Hepatocyte (in vitro differentiated cells): ENCODE results near the gene OR2T34. TPM values are rescaled to one million over a fixed set of nuclear protein-coding genes. Genes with fewer than 3 reads are reported as not detected.
"Not testable (repeated sequence)": the region's sequence is repeated elsewhere in the genome, so short reads cannot be mapped to it uniquely, and the experiment has no call there.

Experiments
- DNase-seq: peaks from one replicate; pipeline ENCODE4 v3.0.0-alpha.2; 2016; ENCODE audit warnings: low spot score
- H2AFZ ChIP-seq: fragments of 200-600 bp; sonication (generic); 2 replicates; pipeline ENCODE4 v1.6.0; 2016; ENCODE audit warnings: antibody characterized with exemption, mild to moderate bottlenecking
- H3K27ac ChIP-seq: fragments of 200-600 bp; sonication (generic); 2 replicates; pipeline ENCODE4 v1.5.1; 2016; ENCODE audit warnings: mild to moderate bottlenecking
- H3K27me3 ChIP-seq: fragments of 200-600 bp; sonication (generic); 2 replicates; pipeline ENCODE4 v1.6.1; 2016
- H3K36me3 ChIP-seq: fragments of 200-600 bp; sonication (generic); replicated peaks from 2 replicates; pipeline ENCODE4 v1.5.1; 2016; ENCODE audit warnings: low read depth; ENCODE audit not compliant: insufficient read depth
- H3K4me1 ChIP-seq: fragments of 200-600 bp; sonication (generic); 2 replicates; pipeline ENCODE4 v1.5.1; 2016; ENCODE audit warnings: mild to moderate bottlenecking, moderate library complexity; ENCODE audit not compliant: insufficient read depth
- H3K4me2 ChIP-seq: fragments of 200-600 bp; sonication (generic); 2 replicates; pipeline ENCODE4 v1.6.0; 2016
- H3K4me3 ChIP-seq: fragments of 200-600 bp; sonication (generic); 2 replicates; pipeline ENCODE4 v1.5.1; 2016; ENCODE audit warnings: mild to moderate bottlenecking
- H3K79me2 ChIP-seq: fragments of 200-600 bp; sonication (generic); 2 replicates; pipeline ENCODE4 v1.6.0; 2017; ENCODE audit warnings: mild to moderate bottlenecking
- H3K9me2 ChIP-seq: fragments of 200-600 bp; sonication (generic); replicated peaks from 2 replicates; pipeline ENCODE4 v1.6.0; 2017; ENCODE audit warnings: mild to moderate bottlenecking; ENCODE audit not compliant: insufficient read depth
- H3K9me3 ChIP-seq: fragments of 200-600 bp; sonication (generic); 2 replicates; pipeline ENCODE4 v1.5.1; 2016; ENCODE audit warnings: low read depth, mild to moderate bottlenecking
- H4K20me1 ChIP-seq: fragments of 200-600 bp; sonication (generic); 2 replicates; pipeline ENCODE4 v1.6.0; 2016; ENCODE audit warnings: mild to moderate bottlenecking; ENCODE audit not compliant: insufficient read depth, poor library complexity, severe bottlenecking
- WGBS: methylation state at CpG from one replicate; pipeline ENCODE4 v1.1.6; 2016; ENCODE audit warnings: low lambda C conversion rate; ENCODE audit errors: missing lambda C conversion rate; 5-methylcytosine and 5-hydroxymethylcytosine counted together
- polyA plus RNA-seq: library from polyadenylated mRNA; unstranded; fragments of >200 nt; fragmentation: Nextera tagmentation; extraction: Ambion mirVana; gene quantifications from 2 replicates; pipeline ENCODE4 v1.2.1, GENCODE V29; 2016
- small RNA-seq: library from RNA; depleted of rRNA; stranded (forward); fragments of <200 nt; gene quantifications from one replicate; pipeline ENCODE3, GENCODE V24; 2014
- total RNA-seq: library from RNA; depleted of rRNA; stranded (reverse); fragments of >200 nt; gene quantifications from 2 replicates; pipeline ENCODE4 v1.2.3, GENCODE V29; 2014

OR2T34 gene
- total and polyA plus RNA-seq, 2 experiments from 2014 or later: not detected

DNA sequence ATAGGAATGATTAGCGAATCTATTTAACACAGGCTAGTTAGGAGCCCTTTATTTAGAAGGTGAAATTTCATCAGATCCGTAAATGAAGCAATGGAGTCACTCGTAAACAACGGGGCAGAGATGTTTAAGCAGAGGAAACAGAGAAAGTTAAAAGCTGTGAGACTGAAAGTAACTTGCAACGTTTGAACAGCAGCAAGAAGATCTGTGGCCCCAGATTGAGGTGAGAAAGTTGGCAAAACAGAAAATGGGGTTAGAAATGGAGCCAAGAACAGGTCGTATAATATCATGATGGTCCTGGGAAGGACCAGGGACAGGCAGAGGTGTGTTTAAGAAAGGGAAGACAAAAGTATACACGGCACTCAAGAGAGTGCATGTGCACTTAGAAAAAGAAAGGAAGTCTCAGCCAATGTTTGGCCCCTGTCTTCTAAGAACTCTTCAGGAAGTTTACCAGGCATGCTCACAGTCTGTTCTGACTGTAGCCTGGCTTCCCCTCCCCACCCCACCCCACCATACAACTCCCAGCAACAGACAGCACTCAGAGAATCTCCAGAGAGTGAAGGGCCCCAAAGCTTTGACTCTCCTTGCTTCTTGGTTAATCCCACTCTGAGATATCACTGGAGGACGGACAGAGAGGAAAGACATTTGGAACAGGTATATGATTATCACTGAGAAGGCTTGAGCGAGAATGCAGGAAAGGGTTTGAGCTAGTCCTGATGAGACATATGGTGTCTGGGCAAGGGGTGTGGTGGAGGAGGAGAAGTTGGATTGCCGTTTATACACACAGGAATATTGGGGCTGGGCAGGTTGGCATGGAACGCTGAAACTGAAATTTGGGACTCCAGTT lies 8.8 kb downstream of the OR2T34 start:
- DNase-seq, H3K27me3 ChIP-seq, H4K20me1 ChIP-seq, H3K4me3 ChIP-seq, H3K9me3 ChIP-seq, H3K79me2 ChIP-seq, H3K36me3 ChIP-seq, H2AFZ ChIP-seq, H3K4me1 ChIP-seq, H3K9me2 ChIP-seq, H3K27ac ChIP-seq, H3K4me2 ChIP-seq: not testable (repeated sequence)
- whole genome bisulfite sequencing: 65% methylated on average over 11 of the region's 11 CpGs

GRCh38 chr1:248562672-248563071 lies 11.9 kb downstream of the OR2T34 start, which contains the start of gene OR2T29:
Gene OR2T29, minus strand, starts transcription at chr1:248562772. Its CDS starts 3,281 bp downstream, at chr1:248559491.
- not testable (repeated sequence) for H3K4me2 ChIP-seq, H3K36me3 ChIP-seq, H3K9me3 ChIP-seq, H3K4me3 ChIP-seq, H3K79me2 ChIP-seq, H3K27me3 ChIP-seq, H3K4me1 ChIP-seq, H3K9me2 ChIP-seq, DNase-seq, H4K20me1 ChIP-seq, H3K27ac ChIP-seq, H2AFZ ChIP-seq
- 80% methylated on average over 3 of the region's 3 CpGs for WGBS

DNA sequence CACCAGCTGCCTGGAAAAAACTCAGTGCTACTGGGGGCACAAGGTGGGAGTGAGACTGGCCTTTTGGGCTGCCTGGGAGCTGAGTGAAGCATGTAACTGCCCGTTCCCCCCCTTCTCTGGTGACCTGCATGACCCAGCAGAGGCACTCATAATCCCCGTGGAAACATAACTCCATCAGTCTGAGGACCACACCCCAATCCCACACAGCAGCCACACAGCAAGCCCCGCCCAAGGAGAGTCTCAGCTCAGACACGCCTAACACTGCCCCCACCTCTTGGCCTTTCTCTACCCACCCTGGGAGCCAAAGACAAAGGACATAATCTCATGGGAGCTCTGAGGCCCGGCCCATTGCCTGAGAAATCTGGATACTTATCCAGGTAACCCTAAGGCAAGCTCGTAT lies 23.5 kb downstream of the OR2T34 start:
- not testable (repeated sequence) for H3K9me2 ChIP-seq, H3K4me1 ChIP-seq, DNase-seq, H3K4me3 ChIP-seq, H3K9me3 ChIP-seq, H4K20me1 ChIP-seq, H3K27ac ChIP-seq, H3K27me3 ChIP-seq, H3K36me3 ChIP-seq, H3K79me2 ChIP-seq, H3K4me2 ChIP-seq, H2AFZ ChIP-seq
- WGBS: no CpG with 5 or more reads among the region's 6 CpGs

GRCh38 chr1:248547383-248547782 lies 27.2 kb downstream of the OR2T34 start:
- WGBS: no CpG with 5 or more reads among the region's 2 CpGs
- H3K4me2 ChIP-seq, H3K27ac ChIP-seq, H3K36me3 ChIP-seq, H2AFZ ChIP-seq, H4K20me1 ChIP-seq, H3K27me3 ChIP-seq, H3K4me1 ChIP-seq, H3K79me2 ChIP-seq, DNase-seq, H3K4me3 ChIP-seq, H3K9me2 ChIP-seq, H3K9me3 ChIP-seq: not testable (repeated sequence)

DNA sequence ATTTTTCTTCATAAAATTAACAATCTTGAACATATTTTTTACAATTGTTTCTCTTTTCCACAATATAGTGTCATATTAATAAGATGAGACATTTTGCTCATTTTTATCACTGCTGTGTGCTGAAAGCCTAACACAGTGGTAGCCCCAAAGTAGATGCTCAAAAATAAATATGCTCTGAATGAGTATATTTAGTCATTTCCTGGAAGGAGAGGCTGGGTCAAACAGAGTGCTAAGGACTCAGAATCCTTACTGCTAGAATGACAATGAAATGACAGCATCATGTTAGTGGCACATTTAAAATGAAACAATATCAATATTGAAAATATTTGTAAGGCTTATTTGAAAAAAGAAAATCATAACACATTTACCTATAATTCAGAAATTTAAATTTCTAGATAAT lies 37.1 kb downstream of the OR2T34 start:
- not testable (repeated sequence) for H3K27me3 ChIP-seq, H3K36me3 ChIP-seq

More for the DNA sequence above, 37.1 kb downstream of the OR2T34 start:
- H3K27ac ChIP-seq, H2AFZ ChIP-seq, H3K4me3 ChIP-seq, H3K79me2 ChIP-seq, H3K4me2 ChIP-seq, DNase-seq, H4K20me1 ChIP-seq, H3K9me2 ChIP-seq, H3K9me3 ChIP-seq, H3K4me1 ChIP-seq: not testable (repeated sequence)

Small RNA genes lying within 50 kb of the gene (small RNA-seq; reads per million reads assigned to genes)
- not detected for gene RF00019

Other genes with a start within 250 kb of the OR2T34 start
- not detected in 2 replicates for gene OR14C36, start 226.0 kb downstream of the OR2T34 start, total RNA-seq
- gene OR14C36, start 226.0 kb downstream of the OR2T34 start, polyA plus RNA-seq: not detected in 2 replicates
- not detected in 2 replicates for gene OR2T4, start 213.1 kb downstream of the OR2T34 start, total RNA-seq
- not detected in 2 replicates for gene OR2T4, start 213.1 kb downstream of the OR2T34 start, polyA plus RNA-seq
- not detected in 2 replicates for gene OR2T6, start 199.0 kb downstream of the OR2T34 start, total RNA-seq
- gene OR2T6, start 199.0 kb downstream of the OR2T34 start, polyA plus RNA-seq: not detected in 2 replicates
- not detected in 2 replicates for gene OR2T1, start 171.7 kb downstream of the OR2T34 start, total RNA-seq
- gene OR2T1, start 171.7 kb downstream of the OR2T34 start, polyA plus RNA-seq: not detected in 2 replicates
- not detected in 2 replicates for gene OR2T2, start 129.1 kb downstream of the OR2T34 start, total RNA-seq
- gene OR2T2, start 129.1 kb downstream of the OR2T34 start, polyA plus RNA-seq: not detected in 2 replicates
- gene OR2T3, start 101.4 kb downstream of the OR2T34 start, total RNA-seq: not detected in 2 replicates
- not detected in 2 replicates for gene OR2T3, start 101.4 kb downstream of the OR2T34 start, polyA plus RNA-seq
- not detected in 2 replicates for gene OR2T5, start 86.2 kb downstream of the OR2T34 start, total RNA-seq
- gene OR2T5, start 86.2 kb downstream of the OR2T34 start, polyA plus RNA-seq: not detected in 2 replicates
- not detected in 2 replicates for gene OR2G6, start 66.7 kb downstream of the OR2T34 start, total RNA-seq
- gene OR2G6, start 66.7 kb downstream of the OR2T34 start, polyA plus RNA-seq: not detected in 2 replicates
- not detected in 2 replicates for gene OR2T29, start 12.0 kb downstream of the OR2T34 start, total RNA-seq
- gene OR2T29, start 12.0 kb downstream of the OR2T34 start, polyA plus RNA-seq: not detected in 2 replicates
- not detected in 2 replicates for gene OR2T10, start 22.9 kb upstream of the OR2T34 start, total RNA-seq
- gene OR2T10, start 22.9 kb upstream of the OR2T34 start, polyA plus RNA-seq: not detected in 2 replicates
- not detected in 2 replicates for gene OR2T11, start 60.3 kb upstream of the OR2T34 start, total RNA-seq
- gene OR2T11, start 60.3 kb upstream of the OR2T34 start, polyA plus RNA-seq: not detected in 2 replicates
- gene OR2T35, start 70.5 kb upstream of the OR2T34 start, total RNA-seq: not detected in 2 replicates
- not detected in 2 replicates for gene OR2T35, start 70.5 kb upstream of the OR2T34 start, polyA plus RNA-seq
- not detected in 2 replicates for gene OR2T27, start 80.8 kb upstream of the OR2T34 start, total RNA-seq
- not detected in 2 replicates for gene OR2T27, start 80.8 kb upstream of the OR2T34 start, polyA plus RNA-seq
- gene OR14I1, start 128.0 kb upstream of the OR2T34 start, total RNA-seq: not detected in 2 replicates
- not detected in 2 replicates for gene OR14I1, start 128.0 kb upstream of the OR2T34 start, polyA plus RNA-seq
- not detected in 2 replicates for gene LYPD8, start 181.0 kb upstream of the OR2T34 start, total RNA-seq
- gene LYPD8, start 181.0 kb upstream of the OR2T34 start, polyA plus RNA-seq: not detected in 2 replicates